ENCODE data around the gene CHD9. TPM values are rescaled to one million over a fixed set of nuclear protein-coding genes. Genes with fewer than 3 reads are reported as not detected.

The CHD9 gene
- polyA plus RNA-seq, 1 donor from 2014 or later = 69.3 TPM

- Histone ChIP-seq H3F3A (ENCODE audit: insufficient read depth, low read length, poor library complexity, severe bottlenecking) (no peaks in the 10 kb centered on the region), H3K4me2 (ENCODE audit: low read length) (no peak overlapping the region), H2AFZ (ENCODE audit: low read depth, low read length) (no peak overlapping the region), H3K9me2 (ENCODE audit: insufficient read depth, low read length) (no peaks in the 10 kb centered on the region), H3K36me3 (ENCODE audit: insufficient read depth, low read length) (no peaks in the 10 kb centered on the region), H3K9me3 (ENCODE audit: low read length) (no peaks in the 10 kb centered on the region), H3K27me3 (ENCODE audit: insufficient read depth, low read depth, low read length) (no peaks in the 10 kb centered on the region), H3K4me3 (ENCODE audit: low read length) (no peak overlapping the region), H3K79me2 (replicated peaks; ENCODE audit: insufficient read depth, low read length) (no peaks in the 10 kb centered on the region), H3K9ac (ENCODE audit: low read length) (no peak overlapping the region), H3K27ac (ENCODE audit: low read length) (no peak overlapping the region), H4K20me1 (ENCODE audit: insufficient read depth) (no peaks in the 10 kb centered on the region)
- no peak for TF ChIP-seq RAD21 (conservative IDR thresholded peaks at IDR 0.05)
- no peak for TF ChIP-seq SMC3 (conservative IDR thresholded peaks at IDR 0.05; ENCODE audit: poor library complexity)
- TF ChIP-seq EZH2 (IDR thresholded peaks at IDR 0.05; ENCODE audit: borderline replicate concordance, insufficient read depth, low read length, poor library complexity, severe bottlenecking) = no peak
- no peak for TF ChIP-seq POLR2AphosphoS5 (IDR thresholded peaks at IDR 0.05)
- no peak for TF ChIP-seq CTCF (IDR thresholded peaks at IDR 0.05; ENCODE audit: poor library complexity, severe bottlenecking)
- no peak for TF ChIP-seq REST (IDR thresholded peaks at IDR 0.05; ENCODE audit: borderline replicate concordance)
- TF ChIP-seq MXI1 (conservative IDR thresholded peaks at IDR 0.05; ENCODE audit: poor library complexity, severe bottlenecking) = no peak
- TF ChIP-seq EP300 (conservative IDR thresholded peaks at IDR 0.05; ENCODE audit: poor library complexity, severe bottlenecking) = no peak
- TF ChIP-seq TAF1 (IDR thresholded peaks at IDR 0.05; ENCODE audit: low read depth) = no peak
These were observed 323.3 kb downstream of the CHD9 start for GRCh38 chr16:53378138-53378537.

Small RNA genes lying within 50 kb of the gene (small RNA-seq; reads per million reads assigned to genes)
- gene RF01210 = 0 reads per million in 3 experiments
- 0 reads per million in 3 experiments for gene RNA5SP427

Other genes starting within 250 kb of the CHD9 start
- gene CHD9NB, start 2.1 kb upstream of the CHD9 start, polyA plus RNA-seq = 0.16 and 0.17 TPM in 2 replicates

Measured in neural cell (in vitro differentiated cells).